Osteoblast (primary cell): Measurements from ENCODE around the gene CTSA. TPM values are rescaled to one million over a fixed set of nuclear protein-coding genes. Genes with fewer than 3 reads are reported as not detected.

Experiments used
- DNase-seq: peaks from one replicate; pipeline ENCODE4 v3.0.0; 2011; ENCODE audit warnings: low spot score, mixed read lengths; ENCODE audit not compliant: insufficient read length; ENCODE audit errors: missing footprints
- H2AFZ ChIP-seq: 2 replicates; pipeline ENCODE4 v1.6.0; 2011; ENCODE audit warnings: mild to moderate bottlenecking, low read length
- H3K27ac ChIP-seq: 2 replicates; pipeline ENCODE4 v1.5.1; 2011; ENCODE audit warnings: mild to moderate bottlenecking, low read depth, low read length, moderate library complexity
- H3K27me3 ChIP-seq: 2 replicates; pipeline ENCODE4 v1.6.0; 2012; ENCODE audit warnings: mild to moderate bottlenecking, control low read depth, inconsistent platforms, low read length, moderate library complexity; ENCODE audit not compliant: insufficient read depth
- H3K36me3 ChIP-seq: 2 replicates; pipeline ENCODE4 v1.5.1; 2011; ENCODE audit warnings: mild to moderate bottlenecking, low read length, control low read depth, moderate library complexity; ENCODE audit not compliant: insufficient read depth
- H3K4me1 ChIP-seq: 2 replicates; pipeline ENCODE4 v1.5.1; 2011; ENCODE audit warnings: mild to moderate bottlenecking, low read length, control low read depth, moderate library complexity; ENCODE audit not compliant: insufficient read depth
- H3K4me2 ChIP-seq: 2 replicates; pipeline ENCODE4 v1.6.0; 2011; ENCODE audit warnings: mild to moderate bottlenecking, low read length; ENCODE audit not compliant: insufficient read depth
- H3K4me3 ChIP-seq: fragments of 200-600 bp; sonication (generic); 3 replicates; pipeline ENCODE4 v1.5.1; 2012; ENCODE audit warnings: mild to moderate bottlenecking, low read length, inconsistent platforms; ENCODE audit not compliant: insufficient read depth
- H3K79me2 ChIP-seq: 2 replicates; pipeline ENCODE4 v1.6.0; 2012; ENCODE audit warnings: mild to moderate bottlenecking, low read length, control low read depth, inconsistent platforms; ENCODE audit not compliant: insufficient read depth
- H3K9me3 ChIP-seq: 2 replicates; pipeline ENCODE4 v1.5.1; 2011; ENCODE audit warnings: low read depth, low read length, control low read depth
- H4K20me1 ChIP-seq: 2 replicates; pipeline ENCODE4 v1.6.0; 2012; ENCODE audit warnings: mild to moderate bottlenecking, low read length, control low read depth; ENCODE audit not compliant: insufficient read depth
- total RNA-seq: library from RNA; depleted of rRNA; stranded (reverse); fragments of >200 nt; gene quantifications from 2 replicates; pipeline ENCODE4 v1.2.3, GENCODE V29; 2012
- TF ChIP-seq, protein P1 (sequence below): IDR thresholded peaks from 2 replicates; pipeline ENCODE4 v1.5.1; 2011; ENCODE audit warnings: mild to moderate bottlenecking, low read depth, low read length, moderate library complexity; ENCODE audit errors: extremely low read depth

The CTSA gene
- total RNA-seq, 1 donor: 157 TPM

DNA sequence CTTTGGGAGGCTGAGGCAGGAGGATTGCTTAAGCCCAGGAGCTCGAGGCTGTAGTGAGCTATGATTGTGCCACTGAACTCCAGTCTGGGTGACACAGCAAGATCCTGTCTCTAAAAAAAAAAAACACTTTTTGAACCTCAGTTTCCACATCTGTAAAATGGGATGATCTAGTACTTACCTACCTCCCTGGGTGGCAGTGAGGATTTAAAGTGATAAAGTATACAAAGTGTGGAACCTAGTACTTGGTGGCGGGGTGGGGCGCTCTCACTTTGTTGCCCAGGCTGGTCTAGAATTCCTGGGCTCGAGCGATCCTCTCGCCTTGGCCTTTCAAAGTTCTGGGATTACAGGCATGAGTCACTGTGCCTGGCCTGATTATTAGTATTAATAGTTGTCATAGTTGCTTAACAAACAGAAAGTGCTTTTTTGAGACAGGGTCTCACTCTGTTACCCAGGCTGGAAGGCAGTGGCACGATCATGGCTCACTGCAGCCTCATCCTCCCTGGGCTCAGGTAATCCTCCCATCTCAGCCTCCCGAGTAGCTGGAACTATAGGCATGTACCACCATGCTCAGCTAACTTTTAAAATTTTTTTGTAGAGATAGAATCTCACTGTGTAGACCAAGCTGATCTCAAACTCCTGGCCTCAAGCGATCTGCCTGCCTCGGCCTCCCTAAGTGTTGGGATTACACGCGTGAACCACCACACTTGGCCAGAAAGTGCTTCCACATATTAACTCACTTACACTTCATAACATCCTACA lies 27.8 kb downstream of the CTSA start:
- H3K4me1 ChIP-seq: peaks cover 27% of the 10 kb centered on the region
- TF ChIP-seq, protein P1, sequence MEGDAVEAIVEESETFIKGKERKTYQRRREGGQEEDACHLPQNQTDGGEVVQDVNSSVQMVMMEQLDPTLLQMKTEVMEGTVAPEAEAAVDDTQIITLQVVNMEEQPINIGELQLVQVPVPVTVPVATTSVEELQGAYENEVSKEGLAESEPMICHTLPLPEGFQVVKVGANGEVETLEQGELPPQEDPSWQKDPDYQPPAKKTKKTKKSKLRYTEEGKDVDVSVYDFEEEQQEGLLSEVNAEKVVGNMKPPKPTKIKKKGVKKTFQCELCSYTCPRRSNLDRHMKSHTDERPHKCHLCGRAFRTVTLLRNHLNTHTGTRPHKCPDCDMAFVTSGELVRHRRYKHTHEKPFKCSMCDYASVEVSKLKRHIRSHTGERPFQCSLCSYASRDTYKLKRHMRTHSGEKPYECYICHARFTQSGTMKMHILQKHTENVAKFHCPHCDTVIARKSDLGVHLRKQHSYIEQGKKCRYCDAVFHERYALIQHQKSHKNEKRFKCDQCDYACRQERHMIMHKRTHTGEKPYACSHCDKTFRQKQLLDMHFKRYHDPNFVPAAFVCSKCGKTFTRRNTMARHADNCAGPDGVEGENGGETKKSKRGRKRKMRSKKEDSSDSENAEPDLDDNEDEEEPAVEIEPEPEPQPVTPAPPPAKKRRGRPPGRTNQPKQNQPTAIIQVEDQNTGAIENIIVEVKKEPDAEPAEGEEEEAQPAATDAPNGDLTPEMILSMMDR: no peak
- no peak overlapping the region for H3K4me3 ChIP-seq
- DNase-seq: no peak
- no peaks in the 10 kb centered on the region for H3K79me2 ChIP-seq
- no peaks in the 10 kb centered on the region for H3K36me3 ChIP-seq
- H3K9me3 ChIP-seq: no peaks in the 10 kb centered on the region
- H4K20me1 ChIP-seq: no peaks in the 10 kb centered on the region
- H3K4me2 ChIP-seq: no peak overlapping the region
- H3K27ac ChIP-seq: no peak overlapping the region
- H2AFZ ChIP-seq: no peak overlapping the region
- H3K27me3 ChIP-seq: no peaks in the 10 kb centered on the region

DNA sequence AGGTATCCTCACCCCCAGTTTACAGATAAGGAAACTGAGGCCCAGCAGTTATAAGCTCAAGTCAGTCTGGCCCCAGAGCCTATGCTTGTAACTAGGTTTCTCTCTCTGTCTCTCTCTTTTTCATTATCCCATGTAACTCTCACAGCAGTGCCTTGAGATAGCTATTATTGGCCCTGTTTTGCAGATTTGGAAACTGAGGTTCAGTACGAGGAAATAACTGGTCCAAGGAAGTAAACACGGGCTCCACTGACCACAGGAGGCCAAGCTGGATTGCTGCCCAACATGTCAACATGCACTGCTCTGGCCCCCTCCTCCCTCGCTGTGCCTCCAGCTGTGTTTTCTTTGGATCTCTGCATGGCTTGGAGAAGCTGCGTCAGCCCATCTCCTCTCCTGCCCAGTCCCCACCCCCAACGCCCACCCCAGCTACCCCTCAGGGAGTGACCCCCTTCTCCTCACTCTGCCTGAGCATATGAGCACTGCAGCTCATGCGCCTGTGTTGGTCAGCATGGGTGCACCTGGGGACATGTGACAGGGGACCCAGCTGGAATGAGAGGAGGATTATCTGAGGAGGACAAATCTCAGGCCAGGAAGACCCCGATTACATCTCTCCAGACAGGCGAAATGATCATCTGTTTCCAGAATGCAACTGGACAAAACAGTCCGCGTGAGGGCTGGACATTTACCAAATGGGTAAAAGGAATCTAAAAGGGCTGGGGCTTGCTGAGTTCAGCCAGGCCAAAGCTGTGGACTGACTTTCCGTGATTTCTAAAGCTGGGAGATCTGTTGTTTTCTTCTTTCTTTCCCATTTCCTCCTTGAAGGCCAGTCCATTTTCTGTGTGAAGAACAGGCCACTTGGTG lies 28.6 kb downstream of the CTSA start:
- H3K27me3 ChIP-seq: no peaks in the 10 kb centered on the region
- H3K79me2 ChIP-seq: no peaks in the 10 kb centered on the region
- peak; percentile 47 for DNase-seq
- H3K4me1 ChIP-seq: peaks cover 33% of the 10 kb centered on the region
- H2AFZ ChIP-seq: peak overlapping the region; percentile 58
- no peaks in the 10 kb centered on the region for H4K20me1 ChIP-seq
- H3K4me2 ChIP-seq: peak overlapping the region; percentile 20
- H3K36me3 ChIP-seq: no peaks in the 10 kb centered on the region
- TF ChIP-seq, protein P1: no peak
- H3K27ac ChIP-seq: peak overlapping the region; percentile 3
- H3K9me3 ChIP-seq: no peaks in the 10 kb centered on the region
- no peak overlapping the region for H3K4me3 ChIP-seq

DNA sequence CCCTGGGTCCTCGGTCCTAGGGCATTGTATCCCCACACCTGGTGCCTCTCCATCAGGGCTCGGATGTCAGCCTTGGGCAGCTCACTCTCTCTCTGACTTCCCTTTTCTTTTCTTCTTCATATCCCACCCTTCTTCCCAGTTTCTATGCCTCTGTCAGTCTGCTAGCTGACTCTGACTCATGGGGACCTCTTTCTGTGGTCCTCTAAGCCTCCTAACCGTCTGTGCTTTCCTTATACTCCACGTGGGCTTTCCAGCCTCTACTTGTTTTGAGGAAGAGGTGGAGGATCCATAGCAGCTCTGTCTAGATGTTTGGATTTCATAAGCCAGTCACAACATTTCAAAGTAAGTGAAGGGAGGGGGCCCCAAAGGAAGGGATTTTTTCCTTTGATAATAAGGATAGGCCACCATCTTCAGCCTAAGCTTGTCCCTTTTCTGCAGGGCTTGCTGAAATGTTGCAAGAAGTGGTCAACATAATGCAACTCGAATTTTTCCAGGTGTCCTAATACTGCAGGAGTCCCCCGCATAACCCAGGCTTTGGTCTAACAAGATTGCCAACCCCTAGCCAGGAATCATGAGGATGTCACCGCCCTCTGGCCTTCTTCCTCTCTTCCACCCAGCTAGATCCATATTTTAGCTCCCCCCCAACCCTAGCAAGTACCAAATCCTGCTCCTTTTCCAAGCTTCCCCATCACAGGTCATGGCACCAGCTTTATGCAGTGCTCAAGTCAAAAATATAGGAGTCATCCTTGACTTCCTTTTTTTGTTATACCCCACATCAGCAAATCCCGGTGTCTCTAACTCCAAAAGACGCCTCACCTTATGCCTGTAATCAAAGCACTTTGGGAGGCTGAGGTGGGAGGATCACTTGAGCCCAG lies 29.6 kb downstream of the CTSA start:
- Histone ChIP-seq H3K4me1 (peaks cover 33% of the 10 kb centered on the region), H4K20me1 (no peaks in the 10 kb centered on the region), H3K27ac (peak overlapping the region; percentile 3), H2AFZ (peak overlapping the region; percentile 58), H3K27me3 (no peaks in the 10 kb centered on the region), H3K4me2 (peak overlapping the region; percentile 20), H3K79me2 (no peaks in the 10 kb centered on the region), H3K9me3 (no peaks in the 10 kb centered on the region), H3K4me3 (no peak overlapping the region), H3K36me3 (no peaks in the 10 kb centered on the region)
- TF ChIP-seq, protein P1: no peak
- no peak for DNase-seq
